HUES64 (cell line): ENCODE measurements around the gene MYO18A.

ENCODE experiments used
- H3K27ac ChIP-seq: 2 replicates; pipeline ENCODE4 v1.7.0; 2013; ENCODE audit warnings: low read depth, low read length, inconsistent platforms
- H3K27me3 ChIP-seq: 2 replicates; pipeline ENCODE4 v1.6.1; 2013; ENCODE audit warnings: mild to moderate bottlenecking, low read length; ENCODE audit not compliant: insufficient read depth
- H3K36me3 ChIP-seq: 2 replicates; pipeline ENCODE4 v1.6.1; 2013; ENCODE audit warnings: mild to moderate bottlenecking, low read length; ENCODE audit not compliant: insufficient read depth
- H3K4me1 ChIP-seq: 2 replicates; pipeline ENCODE4 v1.6.1; 2013; ENCODE audit warnings: mild to moderate bottlenecking, low read length, moderate library complexity; ENCODE audit not compliant: insufficient read depth
- H3K4me3 ChIP-seq: 2 replicates; pipeline ENCODE4 v1.5.1; 2013; ENCODE audit warnings: mild to moderate bottlenecking, low read length, moderate library complexity
- H3K9ac ChIP-seq: 2 replicates; pipeline ENCODE4 v1.6.1; 2013; ENCODE audit warnings: mild to moderate bottlenecking, low read depth, low read length
- H3K9me3 ChIP-seq: 2 replicates; pipeline ENCODE4 v1.6.1; 2013; ENCODE audit warnings: low read depth, low read length; ENCODE audit not compliant: insufficient read depth
- WGBS: fragments of 150-250, 120-280 bp; methylation state at CpG from one replicate; pipeline ENCODE4 v1.1.7; 2013; ENCODE audit warnings: missing lambda C conversion rate; 5-methylcytosine and 5-hydroxymethylcytosine counted together

Gene MYO18A

DNA sequence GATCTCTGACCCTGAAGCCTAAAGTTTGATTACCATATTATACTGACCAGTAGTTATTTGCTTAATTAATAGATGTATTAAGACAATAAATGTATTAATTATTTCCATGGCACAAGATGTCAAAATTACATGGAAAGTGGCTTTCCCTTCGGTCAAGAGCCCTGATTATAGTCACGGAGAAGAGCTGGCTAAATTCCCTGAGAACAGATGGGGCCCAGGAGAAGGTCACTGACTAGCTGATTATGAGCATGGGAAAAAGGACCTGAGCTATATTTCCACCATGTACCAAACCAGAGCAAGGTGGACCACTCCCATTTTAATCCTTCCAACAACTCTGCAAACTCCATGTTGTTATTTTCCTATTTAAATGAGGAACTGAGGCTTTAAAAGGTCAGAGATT, 12.9 kb upstream of the MYO18A start:
- no peak overlapping the region for H3K27ac ChIP-seq
- H3K36me3 ChIP-seq = no peaks in the 10 kb centered on the region
- no peak overlapping the region for H3K9ac ChIP-seq
- peaks cover 7% of the 10 kb centered on the region; the same call in 1 of the 2 replicates for H3K4me1 ChIP-seq
- no peak overlapping the region for H3K4me3 ChIP-seq
- H3K9me3 ChIP-seq = no peaks in the 10 kb centered on the region
- WGBS = 88% methylated on average over 2 of the region's 2 CpGs
- H3K27me3 ChIP-seq = no peaks in the 10 kb centered on the region

DNA sequence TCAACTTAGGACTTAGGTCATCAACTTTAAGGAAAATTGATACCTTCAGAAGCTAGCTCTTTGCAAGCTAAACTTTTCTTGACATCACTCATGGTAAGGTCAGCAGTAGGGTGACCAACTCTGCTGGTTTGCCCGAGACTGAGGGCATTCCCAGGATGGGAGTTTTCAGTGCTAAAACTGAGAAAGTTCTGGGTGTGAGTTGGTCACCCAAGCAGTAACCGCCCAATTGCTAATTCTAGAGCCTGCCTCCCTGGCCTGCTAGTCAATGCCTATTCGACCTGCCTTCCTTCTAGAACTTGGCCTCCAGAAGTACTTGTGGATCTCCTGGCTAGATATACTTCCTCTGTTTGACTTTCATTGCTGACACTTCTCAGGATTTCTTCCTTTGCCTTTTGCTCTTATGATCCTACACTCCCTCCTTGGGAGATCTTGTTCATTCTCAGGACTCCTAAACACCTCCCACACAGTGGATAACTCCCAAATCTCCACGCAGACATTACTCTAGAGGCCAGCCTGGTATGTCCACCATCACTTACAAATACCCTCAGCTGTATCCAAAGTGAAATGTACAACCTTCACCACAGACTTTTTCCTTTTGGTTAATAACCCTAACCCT, 10.5 kb upstream of the MYO18A start:
- Histone ChIP-seq H3K36me3 (no peaks in the 10 kb centered on the region), H3K4me3 (no peak overlapping the region), H3K9me3 (no peaks in the 10 kb centered on the region), H3K4me1 (peaks cover 7% of the 10 kb centered on the region; the same call in 1 of the 2 replicates), H3K27me3 (no peaks in the 10 kb centered on the region), H3K9ac (no peak overlapping the region), H3K27ac (no peak overlapping the region)
- WGBS = 87% methylated on average over 4 of the region's 4 CpGs

- no peak overlapping the region for H3K9ac ChIP-seq
Observed at GRCh38 chr17:29190039-29190438, 9.8 kb upstream of the MYO18A start.

GRCh38 chr17:29189355-29189754, 9.2 kb upstream of the MYO18A start:
- Histone ChIP-seq H3K4me3 (no peak overlapping the region), H3K36me3 (no peaks in the 10 kb centered on the region), H3K9me3 (no peaks in the 10 kb centered on the region), H3K4me1 (no peaks in the 10 kb centered on the region), H3K27ac (no peak overlapping the region), H3K9ac (no peak overlapping the region), H3K27me3 (no peaks in the 10 kb centered on the region)
- 93% methylated on average over 1 of the region's 2 CpGs for WGBS

More at GRCh38 chr17:29190039-29190438, 9.8 kb upstream of the MYO18A start:
- Histone ChIP-seq H3K9me3 (no peaks in the 10 kb centered on the region), H3K27me3 (no peaks in the 10 kb centered on the region), H3K36me3 (no peaks in the 10 kb centered on the region), H3K4me3 (no peak overlapping the region), H3K4me1 (0 out of 2 replicates have a peak, but pooled peaks cover under 1% of the 10 kb centered on the region), H3K27ac (no peak overlapping the region)
- 89% methylated on average over 2 of the region's 2 CpGs for WGBS

GRCh38 chr17:29181226-29181625, 1.0 kb upstream of the MYO18A start:
- H3K9ac ChIP-seq = no peak overlapping the region
- H3K4me3 ChIP-seq = no peak overlapping the region
- no peaks in the 10 kb centered on the region; the same call in 1 of the 2 replicates for H3K9me3 ChIP-seq
- H3K36me3 ChIP-seq = no peaks in the 10 kb centered on the region
- WGBS = 80% methylated on average over 1 of the region's 1 CpG
- peaks cover 15% of the 10 kb centered on the region for H3K27me3 ChIP-seq
- no peak overlapping the region for H3K27ac ChIP-seq
- H3K4me1 ChIP-seq = peaks cover 21% of the 10 kb centered on the region

GRCh38 chr17:29180788-29181160, 576 bp upstream of the MYO18A start:
- peaks cover 25% of the 10 kb centered on the region for H3K4me1 ChIP-seq
- WGBS = 71% methylated on average over 4 of the region's 4 CpGs
- peaks cover 15% of the 10 kb centered on the region for H3K27me3 ChIP-seq
- H3K36me3 ChIP-seq = no peaks in the 10 kb centered on the region
- H3K9ac ChIP-seq = 0 out of 2 replicates have a peak overlapping the region, but pooled peaks have one; percentile 46
- H3K9me3 ChIP-seq = no peaks in the 10 kb centered on the region; the same call in 1 of the 2 replicates
- no peak overlapping the region for H3K27ac ChIP-seq
- H3K4me3 ChIP-seq = peak overlapping the region; percentile 66

GRCh38 chr17:29179232-29180033, 765 bp downstream of the MYO18A start:
- peaks cover 25% of the 10 kb centered on the region for H3K4me1 ChIP-seq
- H3K27ac ChIP-seq = no peak overlapping the region; the same call in 1 of the 2 replicates
- WGBS = under 1% methylated on average over 28 of the region's 28 CpGs
- H3K36me3 ChIP-seq = no peaks in the 10 kb centered on the region
- peaks cover 15% of the 10 kb centered on the region for H3K27me3 ChIP-seq
- H3K4me3 ChIP-seq = peak overlapping the region; percentile 66
- no peak overlapping the region for H3K9ac ChIP-seq
- no peaks in the 10 kb centered on the region; the same call in 1 of the 2 replicates for H3K9me3 ChIP-seq

- H3K4me3 ChIP-seq = peak overlapping the region; percentile 66
- H3K36me3 ChIP-seq = no peaks in the 10 kb centered on the region
- H3K4me1 ChIP-seq = peaks cover 25% of the 10 kb centered on the region
- peaks cover 15% of the 10 kb centered on the region for H3K27me3 ChIP-seq
- WGBS = 34% methylated on average over 8 of the region's 8 CpGs
- H3K9ac ChIP-seq = no peak overlapping the region; the same call in 1 of the 2 replicates
- peak overlapping the region; percentile 68 for H3K27ac ChIP-seq
- H3K9me3 ChIP-seq = no peaks in the 10 kb centered on the region; the same call in 1 of the 2 replicates
Observed at GRCh38 chr17:29178750-29179231, 1.4 kb downstream of the MYO18A start.

- H3K4me1 ChIP-seq = peaks cover 25% of the 10 kb centered on the region
- H3K27ac ChIP-seq = peak overlapping the region; percentile 68
- peak overlapping the region; percentile 66 for H3K4me3 ChIP-seq
- H3K27me3 ChIP-seq = peaks cover 15% of the 10 kb centered on the region
- no peaks in the 10 kb centered on the region for H3K36me3 ChIP-seq
- 64% methylated on average over 4 of the region's 4 CpGs for WGBS
- H3K9ac ChIP-seq = no peak overlapping the region
- H3K9me3 ChIP-seq = no peaks in the 10 kb centered on the region
Observed at GRCh38 chr17:29177871-29178749, 2.1 kb downstream of the MYO18A start.

DNA sequence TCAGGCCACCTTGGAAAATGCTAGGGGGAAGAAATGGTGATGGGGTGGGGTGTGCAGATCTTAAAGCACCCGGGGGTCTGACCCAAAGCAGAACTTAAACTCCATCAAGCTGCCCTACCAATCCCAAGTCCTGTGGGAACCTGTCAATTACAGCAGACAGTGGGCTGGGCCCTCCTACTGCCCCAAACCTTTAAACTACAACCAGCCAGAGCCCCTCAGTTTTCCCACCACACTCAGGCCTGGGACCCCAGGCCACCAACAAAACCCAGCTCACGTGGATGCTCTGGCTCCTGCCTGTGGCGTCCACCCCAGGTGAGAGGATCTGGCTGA, 2.7 kb downstream of the MYO18A start:
- peaks cover 15% of the 10 kb centered on the region for H3K27me3 ChIP-seq
- peak overlapping the region; percentile 21; the same call in 1 of the 2 replicates for H3K27ac ChIP-seq
- peaks cover 25% of the 10 kb centered on the region for H3K4me1 ChIP-seq
- H3K4me3 ChIP-seq = 0 out of 2 replicates have a peak overlapping the region, but pooled peaks have one; percentile 52
- H3K36me3 ChIP-seq = no peaks in the 10 kb centered on the region
- H3K9ac ChIP-seq = no peak overlapping the region
- WGBS = 83% methylated on average over 3 of the region's 3 CpGs
- no peaks in the 10 kb centered on the region for H3K9me3 ChIP-seq
